Hematopoietic multipotent progenitor cell treated with erythropoietin and hydrocortisone succinate and interleukin-3 and kit ligand, for 8 days (in vitro differentiated cells): Measurements from ENCODE around the gene RAE1.
A peak's percentile ranks its signal among the peaks of the same experiment; 100 is the strongest.
"Not testable (repeated sequence)": the region's sequence is repeated elsewhere in the genome, so short reads cannot be mapped to it uniquely, and the experiment has no call there.

Experiments
- DNase-seq: peaks from one replicate; pipeline ENCODE4 v3.0.0-alpha.2; 2015

RAE1 gene

DNA sequence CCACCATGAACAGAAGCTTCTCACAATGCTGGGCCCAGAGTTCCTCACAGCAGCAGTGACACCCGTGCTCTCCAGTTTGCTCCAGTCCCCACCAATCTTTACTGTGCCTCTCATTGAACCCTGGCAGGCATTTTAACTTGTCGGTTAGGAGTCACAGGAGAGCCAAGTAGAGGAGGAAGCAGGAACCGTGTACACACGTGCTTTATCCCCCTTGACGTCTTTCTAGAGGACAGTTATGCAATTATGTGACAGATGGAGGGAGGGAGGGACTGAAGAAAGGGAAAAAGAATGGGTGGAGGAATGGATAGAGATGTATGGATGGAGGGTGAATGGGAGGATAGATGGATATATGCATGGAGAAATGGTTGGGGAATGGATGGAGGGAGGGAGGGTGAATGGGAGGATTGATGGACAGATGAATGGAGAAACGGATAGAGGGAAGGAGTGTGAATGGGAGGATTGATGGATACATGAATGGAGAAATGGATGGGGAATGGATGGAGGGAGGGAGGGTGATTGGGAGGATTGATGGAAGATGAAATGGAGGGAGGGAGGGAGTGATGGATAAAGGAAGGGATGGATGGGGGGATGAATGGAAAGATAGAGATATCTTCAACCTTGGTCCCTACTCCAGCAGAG, 66.1 kb downstream of the RAE1 start:
- no peak for DNase-seq

DNA sequence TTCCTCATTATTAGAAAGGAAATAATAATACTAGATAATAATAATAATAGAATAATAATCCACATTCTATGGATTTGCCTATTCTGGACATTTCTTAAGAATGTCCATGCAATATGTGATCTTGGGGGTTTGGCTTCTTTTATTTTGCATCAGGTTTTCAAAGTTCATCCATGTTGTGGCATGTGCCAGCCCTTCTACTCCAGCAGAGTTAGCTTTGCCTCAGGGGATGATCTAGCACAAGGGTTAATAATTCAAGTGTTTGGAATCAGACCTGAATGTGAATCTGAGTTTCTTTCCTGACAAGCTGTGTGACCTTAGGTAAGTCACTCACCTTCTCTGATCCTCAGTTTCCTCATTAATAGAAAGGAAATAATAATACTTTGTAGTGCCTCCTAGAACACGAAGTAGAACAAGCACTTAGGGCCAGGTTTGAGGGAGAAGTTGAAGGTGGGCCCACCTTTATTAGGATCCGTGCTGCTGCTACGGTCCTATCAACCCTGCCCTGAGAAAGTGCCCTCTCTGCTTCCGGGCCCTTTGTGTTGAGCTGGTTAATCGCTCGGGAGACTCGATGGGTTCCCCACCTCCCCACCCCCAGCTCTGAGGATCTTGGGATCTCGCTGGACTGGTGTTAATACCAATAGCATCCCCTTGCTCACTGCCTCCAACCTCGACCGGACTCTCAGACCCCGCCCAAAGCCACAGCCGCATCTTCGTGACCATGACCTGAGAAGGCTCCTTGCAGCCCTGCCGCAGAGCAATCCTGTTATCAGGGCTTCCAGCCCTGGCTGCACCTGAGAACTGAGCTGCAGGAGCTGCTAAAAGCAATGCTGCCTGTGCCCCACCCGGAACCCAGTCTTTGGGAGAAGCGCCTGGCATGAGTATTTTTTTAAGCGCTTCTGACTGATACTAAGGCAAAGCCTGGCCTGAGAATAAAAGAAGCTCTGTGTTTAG, 67.0 kb downstream of the RAE1 start:
- DNase-seq = peak; percentile 75

DNA sequence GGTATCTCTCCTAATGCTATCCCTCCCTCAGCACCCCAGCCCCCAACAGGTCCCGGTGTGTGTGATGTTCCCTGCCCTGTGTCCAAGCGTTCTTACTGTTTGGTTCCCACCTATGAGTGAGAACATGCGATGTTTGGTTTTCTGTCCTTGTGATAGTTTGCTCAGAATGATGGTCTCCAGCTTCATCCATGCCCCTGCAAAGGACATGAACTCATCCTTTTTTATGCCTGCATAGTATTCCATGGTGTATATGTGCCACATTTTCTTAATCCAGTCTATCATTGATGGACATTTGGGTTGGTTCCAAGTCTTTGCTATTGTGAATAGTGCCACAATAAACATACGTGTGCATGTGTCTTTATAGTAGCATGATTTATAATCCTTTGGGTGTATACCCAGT, 68.4 kb downstream of the RAE1 start:
- DNase-seq = not testable (repeated sequence)

DNA sequence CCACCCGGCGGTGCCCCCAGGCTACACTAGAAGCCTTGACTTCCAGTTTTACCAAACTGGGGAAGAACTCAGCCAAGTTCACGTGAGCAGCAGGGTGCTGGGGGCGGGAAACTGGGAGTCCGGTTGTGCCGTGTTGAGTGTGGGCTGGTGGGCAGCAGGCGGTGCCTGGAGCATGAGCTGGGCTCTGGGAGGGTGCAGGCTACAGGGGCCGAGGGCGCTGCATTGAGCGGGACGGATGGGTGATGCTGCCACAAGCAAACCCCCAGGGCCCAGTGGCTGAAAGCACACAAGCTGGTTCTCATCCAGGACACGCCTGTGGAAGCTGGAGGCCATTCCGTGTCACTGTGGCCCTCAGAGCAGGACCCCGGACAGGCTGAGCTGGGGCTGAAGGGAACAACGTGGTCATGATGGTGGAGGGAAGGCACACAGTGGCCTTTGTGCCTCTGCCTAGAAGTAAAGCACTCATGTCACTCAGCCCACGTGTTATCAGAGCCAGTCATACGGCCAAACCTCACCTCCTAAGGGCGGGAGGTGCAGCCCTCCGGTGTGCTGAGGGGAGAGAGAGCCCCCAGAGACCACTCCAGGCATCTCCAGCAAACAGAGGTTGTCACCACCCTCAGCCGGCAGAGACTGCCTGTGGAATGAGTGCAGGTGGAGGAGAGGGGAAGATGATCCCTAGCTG, 69.7 kb downstream of the RAE1 start:
- DNase-seq = peak; percentile 46

GRCh38 chr20:57421253-57422220, 70.5 kb downstream of the RAE1 start:
- no peak for DNase-seq

DNA sequence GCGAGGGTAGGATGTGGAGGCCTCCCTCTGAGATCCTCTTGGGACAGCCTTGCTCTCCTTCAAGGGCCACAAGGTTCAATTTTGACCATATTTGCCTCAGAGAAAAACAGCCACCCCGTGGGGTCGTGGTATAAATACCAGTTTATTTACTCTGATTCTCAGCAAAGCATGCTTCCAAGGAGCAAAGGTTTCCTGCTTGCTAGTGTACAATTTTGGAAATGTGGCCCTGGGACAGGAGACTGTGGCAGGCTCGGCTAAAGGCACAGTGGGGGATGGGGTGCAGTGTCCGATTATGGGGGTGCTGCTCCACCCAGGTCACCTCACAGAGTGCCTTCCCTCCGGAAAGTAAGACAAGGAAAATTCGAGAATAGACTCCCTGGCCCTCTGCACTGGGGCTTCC, 71.2 kb downstream of the RAE1 start:
- no peak for DNase-seq

- no peak for DNase-seq
Measured at GRCh38 chr20:57425150-57426013, 74.3 kb downstream of the RAE1 start.

- DNase-seq = no peak
Measured at GRCh38 chr20:57426271-57426689, 75.2 kb downstream of the RAE1 start.

GRCh38 chr20:57426831-57427230, 75.8 kb downstream of the RAE1 start:
- no peak for DNase-seq

- no peak for DNase-seq
Measured at GRCh38 chr20:57428324-57429158, 77.5 kb downstream of the RAE1 start.
